Activated T-cell treated with anti-CD3 and anti-CD28 coated beads, Interleukin-2, amount 50 U/mL, for 4 hours (primary cell): Measurements from ENCODE around the gene EIF2B5. TPM values are rescaled to one million over a fixed set of nuclear protein-coding genes. Genes with fewer than 3 reads are reported as not detected.
"Not testable (repeated sequence)": the region's sequence is repeated elsewhere in the genome, so short reads cannot be mapped to it uniquely, and the experiment has no call there.

Experiments
- ATAC-seq, 2 donors: fragments of 200-7000 bp; cut with Tn5 transposase; one replicate each; pipeline ENCODE4 v1.10.0; 2021
- DNase-seq: peaks from one replicate; pipeline ENCODE4 v3.0.0-alpha.2; 2020
- H3K27me3 Mint-ChIP-seq: one replicate; pipeline ENCODE4 v1.8.0; 2021; ENCODE audit warnings: low read depth, mixed read lengths
- H3K36me3 Mint-ChIP-seq: one replicate; pipeline ENCODE4 v1.8.0; 2022; ENCODE audit warnings: mixed read lengths; ENCODE audit not compliant: insufficient read depth
- H3K4me1 Mint-ChIP-seq: one replicate; pipeline ENCODE4 v1.8.0; 2021; ENCODE audit warnings: low read depth, mixed read lengths
- H3K4me3 Mint-ChIP-seq: one replicate; pipeline ENCODE4 v1.8.0; 2021; ENCODE audit warnings: mild to moderate bottlenecking, moderate library complexity, mixed read lengths
- H3K9me3 Mint-ChIP-seq: one replicate; pipeline ENCODE4 v1.8.0; 2021; ENCODE audit warnings: mixed read lengths
- total RNA-seq, 3 donors: library from RNA; stranded (reverse); gene quantifications; one replicate each; pipeline ENCODE4 v1.2.1, GENCODE V29; 2021

EIF2B5 gene
- total RNA-seq, 3 donors from 2014 or later, result 91.7 to 94.5 (median 92.6) TPM

DNA sequence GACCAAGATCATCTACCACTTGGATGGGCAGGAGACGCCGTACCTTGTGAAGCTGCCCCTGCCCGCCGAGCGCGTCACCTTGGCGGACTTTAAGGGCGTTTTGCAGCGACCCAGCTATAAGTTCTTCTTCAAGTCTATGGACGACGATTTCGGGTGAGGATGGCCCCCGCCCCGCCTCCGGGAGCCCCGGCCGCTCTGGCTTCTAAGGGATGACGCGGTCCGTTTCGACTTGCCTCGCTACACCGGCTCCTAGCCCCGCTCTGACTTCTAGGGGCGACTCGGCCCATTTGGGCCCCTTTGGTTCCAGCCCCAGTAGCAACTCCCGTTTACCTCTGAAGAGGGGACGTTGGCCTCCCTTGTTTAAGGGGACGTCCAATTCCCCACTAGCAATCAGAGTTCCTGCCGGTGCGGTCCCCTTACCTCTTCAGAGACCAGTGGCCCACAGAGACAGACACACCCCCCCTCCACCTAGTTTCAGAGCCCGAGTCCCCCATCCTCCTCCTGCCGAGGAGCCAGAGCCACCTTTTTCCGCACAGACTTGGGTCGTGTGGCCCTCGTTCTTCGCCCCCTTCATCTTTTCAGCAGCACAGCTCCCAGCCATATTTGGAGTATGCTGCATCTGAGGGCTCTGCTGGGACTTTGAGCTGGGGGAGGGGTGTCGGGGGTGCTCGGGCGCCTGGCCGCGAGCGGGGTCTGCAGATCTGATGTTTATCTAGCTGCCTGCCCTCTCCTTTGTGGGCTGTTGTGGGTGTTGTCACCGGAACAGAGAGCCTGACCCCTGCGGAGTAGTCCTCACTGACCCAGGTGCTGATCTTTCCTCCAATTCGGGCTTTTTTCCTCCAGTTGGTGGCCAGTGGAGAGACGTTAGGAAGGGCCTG lies 20.7 kb downstream of the EIF2B5 start:
- H3K27me3 Mint-ChIP-seq, result no peaks in the 10 kb centered on the region
- H3K9me3 Mint-ChIP-seq, result no peaks in the 10 kb centered on the region
- ATAC-seq (peak; percentile 74 to 78), DNase-seq (peak; percentile 30)
- H3K4me1 Mint-ChIP-seq, result peaks cover 28% of the 10 kb centered on the region
- H3K36me3 Mint-ChIP-seq, result no peaks in the 10 kb centered on the region
- H3K4me3 Mint-ChIP-seq, result peak overlapping the region; percentile 93

GRCh38 chr3:184156522-184156955 lies 21.4 kb downstream of the EIF2B5 start:
- Mint-ChIP-seq H3K4me1 (peaks cover 28% of the 10 kb centered on the region), H3K36me3 (no peaks in the 10 kb centered on the region), H3K27me3 (no peaks in the 10 kb centered on the region), H3K4me3 (peak overlapping the region; percentile 93), H3K9me3 (no peaks in the 10 kb centered on the region)
- DNase-seq (no peak), ATAC-seq (no peak)

DNA sequence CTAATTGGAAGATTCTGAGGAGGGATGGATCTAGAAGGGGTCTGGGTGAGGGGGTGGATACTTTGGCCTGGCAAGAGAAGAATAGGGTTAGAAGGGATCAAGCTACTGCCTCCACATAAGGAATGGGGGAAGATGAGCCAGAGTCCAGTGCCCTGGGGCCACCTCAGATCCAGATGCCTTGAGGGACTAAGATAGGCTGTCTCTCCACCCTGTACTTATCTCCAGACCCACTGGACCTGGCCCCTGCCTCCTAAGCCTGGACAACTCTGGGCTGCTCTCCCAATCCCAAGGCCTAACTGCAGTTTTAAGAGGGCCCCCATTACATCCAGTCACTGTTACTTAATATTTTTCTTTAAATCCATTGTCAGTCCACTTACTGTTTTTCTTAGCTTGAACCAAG lies 22.0 kb downstream of the EIF2B5 start:
- H3K27me3 Mint-ChIP-seq, result no peaks in the 10 kb centered on the region
- peaks cover 28% of the 10 kb centered on the region for H3K4me1 Mint-ChIP-seq
- H3K4me3 Mint-ChIP-seq, result peak overlapping the region; percentile 93
- no peak for DNase-seq
- H3K36me3 Mint-ChIP-seq, result no peaks in the 10 kb centered on the region
- no peaks in the 10 kb centered on the region for H3K9me3 Mint-ChIP-seq
- no peak for ATAC-seq

DNA sequence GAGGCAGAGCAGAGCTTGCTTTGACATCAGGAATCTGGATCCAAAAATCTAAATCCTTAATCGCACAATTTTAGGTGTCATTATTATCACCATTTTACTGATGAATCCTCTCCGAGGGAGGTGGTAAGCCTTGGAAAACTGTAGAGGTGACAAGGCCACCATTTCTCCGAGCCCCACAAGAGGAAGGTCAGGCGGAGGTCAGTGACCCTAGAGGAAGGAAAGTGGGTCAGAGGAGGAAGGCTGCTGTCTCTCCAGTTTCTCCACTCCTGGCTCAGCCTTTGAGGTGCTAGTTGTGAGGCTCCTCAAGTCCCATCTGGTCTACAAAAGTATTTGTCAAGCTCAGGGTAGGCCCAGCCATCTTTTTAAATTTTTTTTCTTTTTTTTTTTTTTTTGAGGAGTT lies 23.2 kb downstream of the EIF2B5 start:
- Mint-ChIP-seq H3K9me3 (no peaks in the 10 kb centered on the region), H3K4me3 (no peak overlapping the region), H3K4me1 (peaks cover 28% of the 10 kb centered on the region), H3K27me3 (no peaks in the 10 kb centered on the region), H3K36me3 (no peaks in the 10 kb centered on the region)
- no peak for ATAC-seq
- no peak for DNase-seq

- Mint-ChIP-seq H3K4me1 (peaks cover 26% of the 10 kb centered on the region), H3K27me3 (no peaks in the 10 kb centered on the region), H3K36me3 (peaks cover 7% of the 10 kb centered on the region), H3K9me3 (no peaks in the 10 kb centered on the region), H3K4me3 (no peak overlapping the region)
- ATAC-seq (no peak), DNase-seq (no peak)
Measured at GRCh38 chr3:184160456-184160855, 25.3 kb downstream of the EIF2B5 start.

DNA sequence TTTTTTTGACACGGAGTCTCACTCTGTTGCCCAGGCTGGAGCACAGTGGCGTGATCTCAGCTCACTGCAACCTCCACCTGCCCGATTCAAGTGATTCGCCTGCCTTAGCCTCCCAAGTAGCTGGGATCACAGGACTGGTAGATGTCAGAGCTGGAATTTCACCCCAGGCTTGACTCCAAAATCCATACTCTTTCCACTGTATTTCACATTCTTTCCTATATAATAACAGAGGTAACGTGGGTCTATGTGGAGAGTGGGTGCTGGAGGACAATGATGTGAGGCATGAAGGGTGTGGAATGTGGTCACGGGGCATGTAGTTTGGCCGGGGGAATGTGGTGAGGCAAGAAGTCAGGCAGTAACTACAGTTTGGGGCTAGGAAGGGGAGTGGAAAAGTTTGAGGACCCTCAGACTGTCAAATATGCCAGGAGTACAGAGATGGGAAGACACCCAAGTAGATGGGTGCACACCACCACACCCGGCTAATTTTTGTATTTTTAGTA lies 27.5 kb downstream of the EIF2B5 start:
- not testable (repeated sequence) for ATAC-seq, DNase-seq, H3K4me3 Mint-ChIP-seq, H3K9me3 Mint-ChIP-seq, H3K27me3 Mint-ChIP-seq
- Mint-ChIP-seq H3K36me3 (peaks cover 17% of the 10 kb centered on the region), H3K4me1 (peaks cover 13% of the 10 kb centered on the region)

GRCh38 chr3:184164648-184165330 lies 29.6 kb downstream of the EIF2B5 start:
- Mint-ChIP-seq H3K27me3 (no peaks in the 10 kb centered on the region), H3K4me1 (peaks cover 5% of the 10 kb centered on the region), H3K9me3 (no peaks in the 10 kb centered on the region), H3K36me3 (peaks cover 19% of the 10 kb centered on the region), H3K4me3 (no peak overlapping the region)
- no peak for DNase-seq
- no peak for ATAC-seq

DNA sequence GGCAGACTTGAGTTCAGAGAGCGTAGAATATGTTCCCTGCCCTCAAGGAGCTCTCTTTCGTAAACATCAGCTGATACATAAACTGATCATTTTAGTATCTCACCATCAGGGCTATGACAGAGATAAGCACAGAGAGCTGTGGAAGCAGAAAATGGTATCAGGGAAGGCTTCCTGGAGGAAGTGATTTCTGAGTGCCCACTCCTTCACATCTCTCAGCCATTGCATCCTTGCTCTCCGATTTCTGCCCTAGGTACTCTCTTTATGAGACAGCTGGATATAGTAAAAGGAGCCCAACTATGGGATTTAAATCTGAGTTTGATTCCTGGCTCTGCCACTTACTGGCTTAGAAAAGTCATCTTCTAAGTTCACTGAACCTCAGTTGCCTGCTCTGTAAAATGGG lies 30.4 kb downstream of the EIF2B5 start:
- no peak for ATAC-seq
- H3K4me3 Mint-ChIP-seq, result no peak overlapping the region

GRCh38 chr3:184166671-184167070 lies 31.5 kb downstream of the EIF2B5 start:
- H3K27me3 Mint-ChIP-seq, result no peaks in the 10 kb centered on the region
- H3K36me3 Mint-ChIP-seq, result peaks cover 28% of the 10 kb centered on the region
- H3K4me1 Mint-ChIP-seq, result no peaks in the 10 kb centered on the region
- ATAC-seq, result no peak
- no peak for DNase-seq
- H3K9me3 Mint-ChIP-seq, result no peaks in the 10 kb centered on the region
- H3K4me3 Mint-ChIP-seq, result no peak overlapping the region

More for the DNA sequence above, 30.4 kb downstream of the EIF2B5 start:
- no peak for DNase-seq
- Mint-ChIP-seq H3K36me3 (peaks cover 19% of the 10 kb centered on the region), H3K4me1 (no peaks in the 10 kb centered on the region), H3K9me3 (no peaks in the 10 kb centered on the region), H3K27me3 (no peaks in the 10 kb centered on the region)

GRCh38 chr3:184167786-184168185 lies 32.6 kb downstream of the EIF2B5 start:
- ATAC-seq (no peak), DNase-seq (no peak)
- peaks cover 30% of the 10 kb centered on the region for H3K36me3 Mint-ChIP-seq
- no peak overlapping the region for H3K4me3 Mint-ChIP-seq
- H3K4me1 Mint-ChIP-seq, result no peaks in the 10 kb centered on the region
- H3K27me3 Mint-ChIP-seq, result no peaks in the 10 kb centered on the region
- no peaks in the 10 kb centered on the region for H3K9me3 Mint-ChIP-seq

GRCh38 chr3:184168363-184169120 lies 33.4 kb downstream of the EIF2B5 start:
- Mint-ChIP-seq H3K36me3 (peaks cover 32% of the 10 kb centered on the region), H3K9me3 (no peaks in the 10 kb centered on the region), H3K27me3 (no peaks in the 10 kb centered on the region), H3K4me1 (peaks cover 1% of the 10 kb centered on the region), H3K4me3 (no peak overlapping the region)
- DNase-seq (no peak), ATAC-seq (no peak)

- Mint-ChIP-seq H3K4me1 (peaks cover 6% of the 10 kb centered on the region), H3K9me3 (no peaks in the 10 kb centered on the region), H3K27me3 (no peaks in the 10 kb centered on the region), H3K4me3 (no peak overlapping the region), H3K36me3 (peaks cover 25% of the 10 kb centered on the region)
- DNase-seq (no peak), ATAC-seq (no peak)
Measured at GRCh38 chr3:184169896-184170875, 35.0 kb downstream of the EIF2B5 start.

- peaks cover 19% of the 10 kb centered on the region for H3K4me1 Mint-ChIP-seq
- DNase-seq, result no peak
- no peak for ATAC-seq
Measured at GRCh38 chr3:184171562-184171961, 36.4 kb downstream of the EIF2B5 start.

More at GRCh38 chr3:184171562-184171961, 36.4 kb downstream of the EIF2B5 start:
- H3K36me3 Mint-ChIP-seq, result peaks cover 19% of the 10 kb centered on the region
- no peaks in the 10 kb centered on the region for H3K9me3 Mint-ChIP-seq
- no peak overlapping the region for H3K4me3 Mint-ChIP-seq
- no peaks in the 10 kb centered on the region for H3K27me3 Mint-ChIP-seq
